Measurements from ENCODE around the gene DSN1. TPM values are rescaled to one million over a fixed set of nuclear protein-coding genes. Genes with fewer than 3 reads are reported as not detected.

The DSN1 gene
- total RNA-seq, 6 donors from 2014 or later = 4.7 to 29.3 (median 7.8) TPM

DNA sequence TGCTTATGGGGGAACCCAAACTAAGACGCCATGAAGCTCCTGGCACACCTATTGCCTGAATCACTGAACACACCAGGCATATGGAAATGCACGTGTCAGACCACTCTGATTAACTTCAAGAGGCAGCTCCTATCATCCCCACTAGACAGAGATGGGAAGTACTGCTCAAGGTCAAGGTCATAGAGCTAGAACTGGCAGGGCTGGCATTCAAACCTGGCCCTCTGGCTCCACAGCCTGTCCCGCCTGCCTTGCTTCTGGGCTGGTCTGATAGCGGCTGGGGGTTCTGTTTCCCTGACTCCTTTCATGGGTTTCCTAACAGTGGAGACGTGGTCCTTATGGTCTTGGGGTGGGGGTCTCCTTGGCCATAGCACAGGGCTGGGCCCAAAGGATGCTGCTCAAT is 22.6 kb upstream of the DSN1 start:
- ATAC-seq (ENCODE audit: low FRiP score in 2 of 2) (no peak), DNase-seq (no peak)
- Histone ChIP-seq H3K27ac (no peak overlapping the region), H3K27me3 (no peaks in the 10 kb centered on the region), H3K4me3 (no peak overlapping the region), H3K36me3 (peaks cover 10 to 96% (median 59%) of the 10 kb centered on the region in 4 donors), H3K9me3 (no peaks in the 10 kb centered on the region), H3K4me1 (no peaks in the 10 kb centered on the region)
- TF ChIP-seq EP300 (IDR thresholded peaks at IDR 0.05) (no peak), CTCF (IDR thresholded peaks at IDR 0.05) (no peak)
- WGBS, 2 donors = 96 to 98% methylated on average over 3 to 5 of the region's 5 CpGs

GRCh38 chr20:36795691-36796090 is 22.1 kb upstream of the DSN1 start:
- 81 to 90% methylated on average over 5 of the region's 5 CpGs for WGBS, 2 donors
- TF ChIP-seq POLR2AphosphoS5 (IDR thresholded peaks at IDR 0.05) = no peak
- TF ChIP-seq POLR2A (IDR thresholded peaks at IDR 0.05) = no peak
- no peak for TF ChIP-seq EP300 (IDR thresholded peaks at IDR 0.05)
- no peak for TF ChIP-seq CTCF (IDR thresholded peaks at IDR 0.05)
- DNase-seq (no peak), ATAC-seq (ENCODE audit: low FRiP score in 2 of 2) (no peak)
- Histone ChIP-seq H3K36me3 (peaks cover 10 to 92% (median 58%) of the 10 kb centered on the region in 4 donors), H3K4me3 (no peak overlapping the region), H3K9me3 (no peaks in the 10 kb centered on the region), H3K27me3 (no peaks in the 10 kb centered on the region), H3K27ac (no peak overlapping the region), H3K4me1 (no peaks in the 10 kb centered on the region)

DNA sequence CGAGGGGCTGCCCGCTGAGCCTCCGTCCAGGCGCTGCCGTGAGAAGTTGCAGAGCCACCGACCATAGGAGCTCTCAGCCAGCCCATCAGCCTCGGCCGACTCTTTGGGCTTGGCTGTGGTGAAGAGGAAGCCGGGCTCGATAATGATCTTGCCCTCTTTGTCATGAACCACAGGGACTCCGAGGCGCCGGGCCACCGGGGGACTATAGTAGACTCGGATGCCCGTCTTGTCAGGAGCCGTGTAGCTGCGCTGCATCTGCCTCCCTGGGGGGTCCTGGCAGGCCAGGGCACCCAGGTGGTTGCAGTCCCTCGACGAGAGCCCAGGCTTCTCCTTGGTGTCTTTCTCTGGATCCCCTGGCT is 20.5 kb upstream of the DSN1 start:
- Histone ChIP-seq H3K27me3 (no peaks in the 10 kb centered on the region), H3K36me3 (peaks cover 10 to 76% (median 51%) of the 10 kb centered on the region in 4 donors), H3K9me3 (no peaks in the 10 kb centered on the region), H3K4me3 (no peak overlapping the region), H3K4me1 (no peaks in the 10 kb centered on the region), H3K27ac (no peak overlapping the region)
- DNase-seq = peak in 1 of 2 donors; percentile 76
- WGBS, 2 donors = 92 to 97% methylated on average over 7 to 20 of the region's 20 CpGs
- ATAC-seq (ENCODE audit: low FRiP score in 2 of 2) = no peak
- TF ChIP-seq EP300 (IDR thresholded peaks at IDR 0.05) (no peak), POLR2A (IDR thresholded peaks at IDR 0.05) (no peak), CTCF (IDR thresholded peaks at IDR 0.05) (no peak), POLR2AphosphoS5 (IDR thresholded peaks at IDR 0.05) (no peak)

- peak in 1 of 2 donors; percentile 81 for DNase-seq
- H3K27me3 ChIP-seq = no peaks in the 10 kb centered on the region
- peaks cover 10 to 70% (median 46%) of the 10 kb centered on the region in 4 donors for H3K36me3 ChIP-seq
- TF ChIP-seq EP300 (IDR thresholded peaks at IDR 0.05) (no peak), POLR2A (IDR thresholded peaks at IDR 0.05) (no peak), CTCF (IDR thresholded peaks at IDR 0.05) (no peak), POLR2AphosphoS5 (IDR thresholded peaks at IDR 0.05) (no peak)
- peak in 1 of 2 donors; percentile 13 for ATAC-seq (ENCODE audit: low FRiP score in 2 of 2)
- 97 to 100% methylated on average over 5 to 26 of the region's 36 CpGs for WGBS, 2 donors
- no peak overlapping the region for H3K4me3 ChIP-seq
- H3K9me3 ChIP-seq = no peaks in the 10 kb centered on the region
- H3K27ac ChIP-seq = no peak overlapping the region
- no peaks in the 10 kb centered on the region for H3K4me1 ChIP-seq
These were observed 19.9 kb upstream of the DSN1 start for GRCh38 chr20:36793294-36794115.

DNA sequence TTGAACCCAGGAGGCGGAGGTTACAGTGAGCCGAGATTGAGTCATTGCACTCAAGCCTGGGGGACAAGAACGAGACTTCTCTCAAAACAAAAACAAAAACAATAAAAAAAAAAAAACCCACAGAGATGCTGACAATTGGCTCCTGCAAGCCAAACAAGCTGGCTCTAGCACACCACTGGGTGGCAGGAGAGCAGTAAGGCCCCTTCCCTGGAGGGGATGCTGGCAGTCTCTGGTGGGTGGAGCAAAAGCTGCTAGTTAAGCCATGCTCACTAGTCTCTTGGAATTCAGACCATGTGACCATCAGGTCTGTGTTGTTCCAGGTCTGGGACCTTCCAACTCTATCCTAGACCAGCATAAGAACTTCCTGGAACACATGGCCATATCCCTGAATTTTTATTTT is 18.9 kb upstream of the DSN1 start:
- no peak for TF ChIP-seq POLR2A (IDR thresholded peaks at IDR 0.05)
- no peak for TF ChIP-seq POLR2AphosphoS5 (IDR thresholded peaks at IDR 0.05)
- no peak for TF ChIP-seq CTCF (IDR thresholded peaks at IDR 0.05)
- TF ChIP-seq EP300 (IDR thresholded peaks at IDR 0.05) = no peak
- ATAC-seq (ENCODE audit: low FRiP score in 2 of 2) (no peak), DNase-seq (no peak)
- Histone ChIP-seq H3K27ac (no peak overlapping the region), H3K4me3 (no peak overlapping the region), H3K4me1 (no peaks in the 10 kb centered on the region), H3K36me3 (peaks cover 10 to 61% (median 35%) of the 10 kb centered on the region in 4 donors), H3K27me3 (no peaks in the 10 kb centered on the region), H3K9me3 (no peaks in the 10 kb centered on the region)
- WGBS, 2 donors = 70 to 77% methylated on average over 3 of the region's 3 CpGs
